Breast epithelium (tissue), 3 donors: ENCODE data around the gene WHAMM.

Source experiments
- CTCF ChIP-seq, 3 donors: fragments of 450-650 bp; IDR thresholded peaks; one replicate each; pipeline ENCODE4 v1.5.1; 2016 to 2017; ENCODE audit warnings: antibody characterized with exemption in 3 of 3, mild to moderate bottlenecking in 3 of 3, moderate library complexity in 3 of 3
- POLR2AphosphoS5 ChIP-seq, 3 donors: sonication (generic); formaldehyde crosslinking; IDR thresholded peaks; one replicate each; pipeline ENCODE4 v1.6.1; 2017; ENCODE audit warnings: antibody characterized with exemption in 3 of 3

- no peak for TF ChIP-seq CTCF (IDR thresholded peaks at IDR 0.05)
- TF ChIP-seq POLR2AphosphoS5 (IDR thresholded peaks at IDR 0.05) = no peak
Measured at GRCh38 chr15:82768414-82769054, 40.9 kb upstream of the WHAMM start.
